NT2/D1 (cell line): ENCODE measurements around the gene ADARB2.

ENCODE experiments used
- DNase-seq: peaks from one replicate; pipeline ENCODE4 v3.0.0-alpha.2; 2011; ENCODE audit warnings: low read depth, low spot score
- H3K27me3 ChIP-seq: 2 replicates; pipeline ENCODE4 v1.6.0; 2011; ENCODE audit warnings: mild to moderate bottlenecking; ENCODE audit not compliant: insufficient read length, insufficient read depth
- H3K36me3 ChIP-seq: 2 replicates; pipeline ENCODE4 v1.6.1; 2011; ENCODE audit warnings: mild to moderate bottlenecking, low read length, mixed read lengths; ENCODE audit not compliant: insufficient read depth, insufficient read length
- H3K4me1 ChIP-seq: 2 replicates; pipeline ENCODE4 v1.5.1; 2011; ENCODE audit not compliant: insufficient read depth, insufficient read length
- H3K4me3 ChIP-seq: 2 replicates; pipeline ENCODE4 v1.5.1; 2011; ENCODE audit warnings: low read depth; ENCODE audit not compliant: insufficient read length
- H3K9ac ChIP-seq: 2 replicates; pipeline ENCODE4 v1.6.0; 2011; ENCODE audit warnings: low read depth; ENCODE audit not compliant: insufficient read length
- H3K9me3 ChIP-seq: 2 replicates; pipeline ENCODE4 v1.5.1; 2011; ENCODE audit warnings: mild to moderate bottlenecking, low read length; ENCODE audit not compliant: insufficient read depth
- SUZ12 ChIP-seq: IDR thresholded peaks from 2 replicates; pipeline ENCODE4 v1.6.1; 2011; ENCODE audit not compliant: insufficient read length, insufficient read depth; ENCODE audit errors: extremely low read depth
- YY1 ChIP-seq: IDR thresholded peaks from 2 replicates; pipeline ENCODE4 v1.6.1; 2011; ENCODE audit not compliant: insufficient read length, insufficient read depth
- ZNF274 ChIP-seq: IDR thresholded peaks from 2 replicates; pipeline ENCODE4 v1.6.1; 2011; ENCODE audit warnings: mild to moderate bottlenecking, low read depth, low read length

Gene ADARB2

GRCh38 chr10:1137499-1138163 lies 599.7 kb downstream of the ADARB2 start:
- Histone ChIP-seq H3K9ac (no peak overlapping the region), H3K36me3 (no peaks in the 10 kb centered on the region), H3K4me3 (no peak overlapping the region), H3K9me3 (peaks cover 11% of the 10 kb centered on the region; the same call in 1 of the 2 replicates), H3K27me3 (no peaks in the 10 kb centered on the region), H3K4me1 (no peaks in the 10 kb centered on the region)
- DNase-seq: no peak
- TF ChIP-seq YY1 (no peak), SUZ12 (no peak), ZNF274 (no peak)

GRCh38 chr10:1136268-1136667 lies 601.1 kb downstream of the ADARB2 start:
- no peak for TF ChIP-seq ZNF274
- no peak for TF ChIP-seq YY1
- TF ChIP-seq SUZ12: no peak
- Histone ChIP-seq H3K36me3 (peaks cover 6% of the 10 kb centered on the region), H3K4me1 (no peaks in the 10 kb centered on the region), H3K9ac (no peak overlapping the region), H3K9me3 (peaks cover 11% of the 10 kb centered on the region; the same call in 1 of the 2 replicates), H3K27me3 (no peaks in the 10 kb centered on the region), H3K4me3 (no peak overlapping the region)
- DNase-seq: no peak

- TF ChIP-seq ZNF274 (no peak), SUZ12 (no peak), YY1 (no peak)
- H3K9me3 ChIP-seq: peaks cover 10% of the 10 kb centered on the region; the same call in 1 of the 2 replicates
- peaks cover 25% of the 10 kb centered on the region for H3K36me3 ChIP-seq
- no peak overlapping the region for H3K4me3 ChIP-seq
- no peaks in the 10 kb centered on the region for H3K27me3 ChIP-seq
- H3K4me1 ChIP-seq: no peaks in the 10 kb centered on the region
- no peak overlapping the region for H3K9ac ChIP-seq
- DNase-seq: no peak
These were observed 603.2 kb downstream of the ADARB2 start for GRCh38 chr10:1134156-1134555.

GRCh38 chr10:1133495-1134045 lies 603.8 kb downstream of the ADARB2 start:
- Histone ChIP-seq H3K4me1 (no peaks in the 10 kb centered on the region), H3K4me3 (no peak overlapping the region), H3K27me3 (no peaks in the 10 kb centered on the region), H3K36me3 (peaks cover 31% of the 10 kb centered on the region), H3K9ac (no peak overlapping the region), H3K9me3 (peaks cover 4% of the 10 kb centered on the region; the same call in 1 of the 2 replicates)
- DNase-seq: no peak
- no peak for TF ChIP-seq SUZ12
- TF ChIP-seq ZNF274: no peak
- no peak for TF ChIP-seq YY1

- peaks cover 40% of the 10 kb centered on the region for H3K36me3 ChIP-seq
- TF ChIP-seq YY1: no peak
- TF ChIP-seq SUZ12: no peak
- no peak for TF ChIP-seq ZNF274
- no peak for DNase-seq
- H3K4me3 ChIP-seq: no peak overlapping the region
- no peaks in the 10 kb centered on the region for H3K9me3 ChIP-seq
- H3K9ac ChIP-seq: no peak overlapping the region
- no peaks in the 10 kb centered on the region for H3K27me3 ChIP-seq
- no peaks in the 10 kb centered on the region for H3K4me1 ChIP-seq
These were observed 604.7 kb downstream of the ADARB2 start for GRCh38 chr10:1132584-1132983.

- no peaks in the 10 kb centered on the region for H3K9me3 ChIP-seq
- TF ChIP-seq YY1 (no peak), ZNF274 (no peak), SUZ12 (no peak)
These were observed 606.1 kb downstream of the ADARB2 start for GRCh38 chr10:1130995-1131790.

GRCh38 chr10:1130226-1130625 lies 607.1 kb downstream of the ADARB2 start:
- Histone ChIP-seq H3K27me3 (no peaks in the 10 kb centered on the region), H3K9me3 (no peaks in the 10 kb centered on the region), H3K9ac (no peak overlapping the region), H3K4me3 (no peak overlapping the region), H3K36me3 (peaks cover 50% of the 10 kb centered on the region), H3K4me1 (no peaks in the 10 kb centered on the region)
- DNase-seq: no peak
- TF ChIP-seq YY1 (no peak), ZNF274 (no peak), SUZ12 (no peak)

More at GRCh38 chr10:1130995-1131790, 606.1 kb downstream of the ADARB2 start:
- no peak for DNase-seq
- no peaks in the 10 kb centered on the region for H3K27me3 ChIP-seq
- no peak overlapping the region for H3K4me3 ChIP-seq
- no peaks in the 10 kb centered on the region for H3K4me1 ChIP-seq
- no peak overlapping the region for H3K9ac ChIP-seq
- peaks cover 42% of the 10 kb centered on the region for H3K36me3 ChIP-seq
